B cell (primary cell): ENCODE results near the gene FUNDC1. TPM values are rescaled to one million over a fixed set of nuclear protein-coding genes. Genes with fewer than 3 reads are reported as not detected.

ENCODE experiments used
- ATAC-seq: fragments of 200-7000 bp; cut with Tn5 transposase; one replicate; pipeline ENCODE4 v1.10.0; 2021; ENCODE audit warnings: low read depth, mild to moderate bottlenecking, moderate number of reproducible peaks, moderate library complexity
- CTCF ChIA-PET: fragments of 350-600 bp; sonication (Branson Sonifier 250); formaldehyde crosslinking; loops from one replicate; lab custom pipeline; 2021; ENCODE audit warnings: antibody characterized with exemption, inconsistent platforms; lab: Charles Lee
- POLR2A ChIA-PET: fragments of 350-600 bp; sonication (Branson Sonifier 250); formaldehyde crosslinking; loops from one replicate; lab custom pipeline; 2021; ENCODE audit warnings: antibody characterized with exemption; lab: Charles Lee
- DNase-seq: peaks from one replicate; pipeline ENCODE4 v3.0.0; 2013
- H2AFZ ChIP-seq: 2 replicates; pipeline ENCODE4 v1.6.1; 2012; ENCODE audit warnings: mild to moderate bottlenecking, low read depth, low read length; ENCODE audit not compliant: insufficient read depth, poor library complexity, severe bottlenecking
- H3K27ac ChIP-seq, 2 donors: 1 replicate in 1 of 2; 2 replicates in 1 of 2; pipeline ENCODE4 v1.5.1; 2012 to 2013; ENCODE audit warnings: low read length in 2 of 2, mild to moderate bottlenecking in 2 of 2, moderate library complexity in 1 of 2
- H3K27me3 ChIP-seq, 4 experiments: fragments of 200-600 bp in 1 of 4; sonication (generic) in 1 of 4; replicated peaks in 1 of 4; 1 replicate in 2 of 4; 2 replicates in 2 of 4; pipeline versions ENCODE4 v1.6.1 to v1.7.0; 2013 to 2016; ENCODE audit warnings: low read length in 3 of 4, mild to moderate bottlenecking in 2 of 4, mixed read lengths in 1 of 4, moderate library complexity in 1 of 4; ENCODE audit not compliant: insufficient read depth in 4 of 4, control insufficient read depth in 3 of 4; ENCODE audit errors: control extremely low read depth in 1 of 4
- H3K36me3 ChIP-seq, 2 experiments: replicated peaks in 1 of 2; 1 replicate in 1 of 2; 2 replicates in 1 of 2; pipeline versions ENCODE4 v1.6.1 to v1.7.1; 2013; ENCODE audit warnings: low read length in 1 of 2; ENCODE audit not compliant: insufficient read depth in 2 of 2, control insufficient read depth in 1 of 2; ENCODE audit errors: control extremely low read depth in 1 of 2, extremely low read depth in 1 of 2
- H3K4me1 ChIP-seq, 2 donors: fragments of 200-600 bp in 1 of 2; sonication (generic) in 1 of 2; 1 replicate in 1 of 2; 2 replicates in 1 of 2; pipeline versions ENCODE4 v1.5.1 to v1.6.1; 2013 to 2017; ENCODE audit warnings: low read length in 2 of 2; ENCODE audit not compliant: control insufficient read depth in 2 of 2, insufficient read depth in 2 of 2
- H3K4me2 ChIP-seq: replicated peaks from 2 replicates; pipeline ENCODE3; 2012; ENCODE audit warnings: mild to moderate bottlenecking, low read depth, low read length; ENCODE audit not compliant: poor library complexity, severe bottlenecking
- H3K4me3 ChIP-seq, 5 experiments: fragments of 200-600 bp in 1 of 5; sonication (generic) in 1 of 5; 1 replicate in 3 of 5; 2 replicates in 2 of 5; pipeline versions ENCODE4 v1.5.1 to v1.7.0; 2011 to 2016; ENCODE audit warnings: low read length in 4 of 5, mild to moderate bottlenecking in 4 of 5, low read depth in 2 of 5, control low read depth in 1 of 5, moderate library complexity in 1 of 5; ENCODE audit not compliant: insufficient read depth in 1 of 5; ENCODE audit errors: control extremely low read depth in 1 of 5, extremely low read depth in 1 of 5
- H3K79me2 ChIP-seq: fragments of 200-600 bp; sonication (generic); one replicate; pipeline ENCODE4 v1.6.0; 2016; ENCODE audit warnings: low read length; ENCODE audit not compliant: control insufficient read depth, insufficient read depth
- H3K9ac ChIP-seq: fragments of 200-600 bp; sonication (generic); 2 replicates; pipeline ENCODE4 v1.6.1; 2017; ENCODE audit warnings: mild to moderate bottlenecking, low read length, moderate library complexity
- H3K9me3 ChIP-seq, 3 donors: one replicate each; pipeline versions ENCODE4 v1.6.1 to v1.7.1; 2013; ENCODE audit warnings: low read length in 2 of 3; ENCODE audit not compliant: control insufficient read depth in 2 of 3, insufficient read depth in 1 of 3; ENCODE audit errors: control extremely low read depth in 1 of 3
- H4K20me1 ChIP-seq: 2 replicates; pipeline ENCODE4 v1.6.0; 2012; ENCODE audit warnings: mild to moderate bottlenecking, low read length; ENCODE audit not compliant: insufficient read depth, control insufficient read depth, poor library complexity, severe bottlenecking
- H3K27ac Mint-ChIP-seq: one replicate; pipeline ENCODE4 v1.8.0; 2021; ENCODE audit warnings: mixed read lengths
- H3K27me3 Mint-ChIP-seq: one replicate; pipeline ENCODE4 v1.8.0; 2021; ENCODE audit warnings: mixed read lengths
- H3K4me1 Mint-ChIP-seq: one replicate; pipeline ENCODE4 v1.8.0; 2021; ENCODE audit warnings: mixed read lengths
- H3K4me3 Mint-ChIP-seq: one replicate; pipeline ENCODE4 v1.8.0; 2021; ENCODE audit warnings: mixed read lengths
- H3K9me3 Mint-ChIP-seq: one replicate; pipeline ENCODE4 v1.8.0; 2022; ENCODE audit warnings: mixed read lengths; ENCODE audit not compliant: insufficient read depth
- CTCF ChIP-seq: fragments of 200-600 bp; IDR thresholded peaks from one replicate; pipeline ENCODE4 v1.8.0; 2022; ENCODE audit warnings: antibody characterized with exemption, mild to moderate bottlenecking
- EZH2 ChIP-seq: IDR thresholded peaks from 2 replicates; pipeline ENCODE4 v1.6.1; 2012; ENCODE audit warnings: borderline replicate concordance, low read depth, mild to moderate bottlenecking, moderate library complexity, low read length; ENCODE audit not compliant: insufficient read depth, poor library complexity, severe bottlenecking
- WGBS: methylation state at CpG from one replicate; pipeline ENCODE4 v1.1.5; 2013; ENCODE audit warnings: missing lambda C conversion rate; ENCODE audit not compliant: insufficient coverage; 5-methylcytosine and 5-hydroxymethylcytosine counted together
- intact Hi-C: fragments of 100-400 bp; cut with micrococcal nuclease; formaldehyde crosslinking; loops from one replicate; pipeline ENCODE4 v1.10.0; 2022
- polyA plus RNA-seq: library from polyadenylated mRNA; depleted of rRNA; stranded (reverse); fragments of >200 nt; gene quantifications from 2 replicates; pipeline ENCODE4 v1.2.3, GENCODE V29; 2012
- total RNA-seq, 2 donors: library from RNA; stranded (reverse); fragments of 120-200 nt in 1 of 2; gene quantifications; 1 replicate in 1 of 2; 2 replicates in 1 of 2; pipeline versions ENCODE4 v1.2.3 to v1.2.4, GENCODE V29; 2013 to 2022

FUNDC1 gene
- total and polyA plus RNA-seq, 2 donors (not counting 1 experiment from before 2014, with no cell fraction given) = 5.7 to 6.6 TPM

- H3K9ac ChIP-seq = no peak overlapping the region
- H3K9me3 ChIP-seq = no peaks in the 10 kb centered on the region
- Mint-ChIP-seq H3K4me3 (no peak overlapping the region), H3K9me3 (no peaks in the 10 kb centered on the region), H3K27ac (no peak overlapping the region), H3K4me1 (no peaks in the 10 kb centered on the region), H3K27me3 (no peaks in the 10 kb centered on the region)
- TF ChIP-seq EZH2 (no peak), CTCF (no peak)
- ChIA-PET POLR2A (no interaction called here), CTCF (no interaction called here)
- no peak overlapping the region for H3K27ac ChIP-seq
- no peak for ATAC-seq
- no peaks in the 10 kb centered on the region for H3K79me2 ChIP-seq
- H3K36me3 ChIP-seq = no peaks in the 10 kb centered on the region
- H4K20me1 ChIP-seq = no peaks in the 10 kb centered on the region
- no peaks in the 10 kb centered on the region for H3K27me3 ChIP-seq
- intact Hi-C loops = no loop called here
- H2AFZ ChIP-seq = no peak overlapping the region
- WGBS = no CpG with 5 or more reads among the region's 2 CpGs
- H3K4me2 ChIP-seq = no peak overlapping the region
- no peak for DNase-seq
- no peaks in the 10 kb centered on the region for H3K4me1 ChIP-seq
- H3K4me3 ChIP-seq = no peak overlapping the region
Measured at GRCh38 chrX:44474410-44474809, 68.2 kb downstream of the FUNDC1 start.

Other genes with a start within 250 kb of the FUNDC1 start
- 0.17 and 0.47 TPM in 2 replicates for gene EFHC2, start 199.2 kb downstream of the FUNDC1 start, total RNA-seq
- gene EFHC2, start 199.2 kb downstream of the FUNDC1 start, polyA plus RNA-seq = 0.12 and 0.16 TPM in 2 replicates